Measurements from ENCODE around the gene GAB1. TPM values are rescaled to one million over a fixed set of nuclear protein-coding genes. Genes with fewer than 3 reads are reported as not detected.

The GAB1 gene
- total RNA-seq, 2 donors from 2014 or later: 3.2 TPM; not detected in 1

GRCh38 chr4:143455211-143455610, 118.5 kb downstream of the GAB1 start:
- Mint-ChIP-seq H3K36me3 (no peaks in the 10 kb centered on the region), H3K9me3 (no peaks in the 10 kb centered on the region), H3K27ac (no peak overlapping the region)
- no peak for DNase-seq (ENCODE audit: low spot score in 2 of 2)
- ATAC-seq: no peak

- no peaks in the 10 kb centered on the region for H3K36me3 Mint-ChIP-seq
- DNase-seq (ENCODE audit: low spot score in 2 of 2): no peak
- no peak for ATAC-seq
- H3K27ac Mint-ChIP-seq: no peak overlapping the region
- no peaks in the 10 kb centered on the region for H3K9me3 Mint-ChIP-seq
Observed at GRCh38 chr4:143458966-143459365, 122.3 kb downstream of the GAB1 start.

- Mint-ChIP-seq H3K9me3 (no peaks in the 10 kb centered on the region), H3K27ac (no peak overlapping the region), H3K36me3 (no peaks in the 10 kb centered on the region)
- no peak for DNase-seq (ENCODE audit: low spot score in 2 of 2)
- no peak for ATAC-seq
Observed at GRCh38 chr4:143473334-143474126, 136.9 kb downstream of the GAB1 start.

DNA sequence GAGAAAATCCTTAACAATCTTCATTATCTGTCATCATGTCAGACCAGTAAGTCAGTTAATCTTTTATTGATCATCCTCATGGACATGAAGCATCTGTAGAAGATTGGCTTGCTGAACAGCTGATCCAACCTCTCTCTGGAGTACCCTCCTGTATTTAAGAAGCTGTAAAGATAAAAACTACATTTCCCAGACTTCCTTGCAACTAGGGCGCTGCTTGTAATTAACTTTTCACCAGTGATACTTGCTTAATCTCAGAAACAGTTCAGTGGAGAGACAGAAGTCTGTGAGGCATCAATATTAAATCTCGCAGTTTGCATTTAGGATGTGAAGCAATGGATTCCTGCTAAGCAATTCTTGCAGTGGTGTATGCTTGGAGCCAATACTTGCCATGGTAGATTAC, 140.8 kb downstream of the GAB1 start:
- no peaks in the 10 kb centered on the region for H3K9me3 Mint-ChIP-seq
- H3K27ac Mint-ChIP-seq: no peak overlapping the region
- ATAC-seq (no peak), DNase-seq (ENCODE audit: low spot score in 2 of 2) (no peak)
- no peaks in the 10 kb centered on the region for H3K36me3 Mint-ChIP-seq

- no peaks in the 10 kb centered on the region for H3K9me3 Mint-ChIP-seq
- no peak for DNase-seq (ENCODE audit: low spot score in 2 of 2)
- H3K27ac Mint-ChIP-seq: no peak overlapping the region
- no peak for ATAC-seq
- H3K36me3 Mint-ChIP-seq: no peaks in the 10 kb centered on the region
Observed at GRCh38 chr4:143481361-143481760, 144.7 kb downstream of the GAB1 start.

DNA sequence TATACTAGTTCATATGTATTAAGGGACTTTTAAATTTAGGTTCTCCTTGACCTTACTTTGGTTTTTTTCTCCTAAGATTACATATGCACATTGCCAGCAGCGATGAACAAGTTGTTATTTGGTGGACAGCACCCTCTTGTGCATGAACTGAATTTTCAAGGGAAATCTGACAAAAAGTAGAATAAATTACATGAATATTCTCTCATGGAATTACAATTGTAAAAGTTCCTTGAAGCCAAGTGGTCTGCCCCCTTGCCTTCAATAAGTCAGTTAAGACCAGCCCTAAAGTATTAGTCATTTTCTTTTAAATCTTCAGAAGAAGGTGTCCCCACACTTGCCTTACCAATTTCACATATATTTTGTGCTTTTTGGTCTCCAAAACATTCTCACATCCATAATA, 146.2 kb downstream of the GAB1 start:
- H3K9me3 Mint-ChIP-seq: no peaks in the 10 kb centered on the region
- H3K27ac Mint-ChIP-seq: no peak overlapping the region
- ATAC-seq: no peak
- DNase-seq (ENCODE audit: low spot score in 2 of 2): no peak
- H3K36me3 Mint-ChIP-seq: no peaks in the 10 kb centered on the region

- Mint-ChIP-seq H3K27ac (no peak overlapping the region), H3K36me3 (peaks cover 0 to 5% of the 10 kb centered on the region in 2 donors), H3K9me3 (peaks cover 3 to 7% of the 10 kb centered on the region in 2 donors)
- ATAC-seq (no peak), DNase-seq (ENCODE audit: low spot score in 2 of 2) (no peak)
Observed at GRCh38 chr4:143486314-143486713, 149.6 kb downstream of the GAB1 start.

DNA sequence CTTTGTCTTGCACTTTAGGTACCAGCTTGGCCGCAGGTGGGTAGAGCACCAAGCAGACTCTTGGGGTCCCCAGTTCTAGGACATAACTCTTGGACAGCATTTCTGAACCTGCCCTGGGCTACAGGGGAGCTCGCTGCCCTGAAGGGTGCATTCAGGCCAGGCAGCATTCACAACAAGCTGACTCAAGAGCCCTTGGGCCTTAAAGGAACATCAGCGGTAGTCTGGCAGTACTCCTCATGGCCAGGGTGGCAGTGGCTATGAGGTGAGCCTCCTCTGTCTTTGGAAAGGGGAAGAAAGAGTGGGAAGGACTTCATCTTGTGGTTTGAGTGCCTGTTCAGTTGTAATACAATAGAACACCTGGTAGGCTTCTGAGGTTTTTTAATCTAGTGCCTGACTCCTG, 152.0 kb downstream of the GAB1 start:
- ATAC-seq (no peak), DNase-seq (ENCODE audit: low spot score in 2 of 2) (no peak)
- H3K36me3 Mint-ChIP-seq: peaks cover 0 to 5% of the 10 kb centered on the region in 2 donors
- peaks cover 3 to 7% of the 10 kb centered on the region in 2 donors for H3K9me3 Mint-ChIP-seq
- H3K27ac Mint-ChIP-seq: no peak overlapping the region

DNA sequence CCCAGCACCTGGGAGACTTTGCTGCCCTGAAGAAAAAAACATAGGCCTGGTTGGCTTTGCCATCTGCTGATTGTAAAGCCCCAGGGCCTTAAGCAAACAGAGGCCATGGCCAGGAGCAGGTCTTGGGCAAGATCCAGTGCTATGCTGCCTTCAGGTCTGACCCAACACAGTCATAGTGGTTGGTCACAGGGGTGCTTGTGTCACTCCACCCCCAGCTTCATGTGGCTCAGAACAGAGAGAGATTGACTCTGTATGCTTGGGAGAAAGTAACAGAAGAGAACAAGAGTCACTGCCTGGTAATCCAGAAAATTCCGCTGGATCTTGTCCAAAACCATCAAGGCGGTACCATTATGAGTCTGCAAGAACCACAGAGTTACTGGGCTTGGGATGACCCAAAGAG, 152.4 kb downstream of the GAB1 start:
- no peak for ATAC-seq
- Mint-ChIP-seq H3K36me3 (peaks cover 0 to 5% of the 10 kb centered on the region in 2 donors), H3K27ac (no peak overlapping the region), H3K9me3 (peaks cover 3 to 7% of the 10 kb centered on the region in 2 donors)
- DNase-seq (ENCODE audit: low spot score in 2 of 2): no peak

GRCh38 chr4:143498021-143498420, 161.3 kb downstream of the GAB1 start:
- H3K36me3 Mint-ChIP-seq: no peaks in the 10 kb centered on the region
- no peak for ATAC-seq
- no peak overlapping the region for H3K27ac Mint-ChIP-seq
- peaks cover 0 to 5% of the 10 kb centered on the region in 2 donors for H3K9me3 Mint-ChIP-seq
- no peak for DNase-seq (ENCODE audit: low spot score in 2 of 2)

DNA sequence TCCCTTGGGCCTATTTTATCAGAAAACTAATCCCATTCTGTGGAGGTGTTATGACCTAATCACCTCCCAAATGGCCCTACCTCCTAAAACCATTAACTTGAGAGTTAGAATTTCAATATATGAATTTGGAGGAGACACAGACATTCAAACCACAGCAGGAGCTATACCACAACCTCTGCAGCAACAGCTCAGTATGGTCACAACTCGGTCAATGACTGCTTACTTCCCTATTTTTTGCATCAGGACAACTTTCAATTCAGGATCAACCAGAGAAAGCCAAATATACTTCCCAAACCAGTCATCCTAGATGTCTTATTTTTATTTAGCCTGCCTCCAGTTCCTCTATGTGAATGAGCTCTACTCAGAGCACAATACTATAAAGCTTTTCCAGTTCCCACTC, 165.6 kb downstream of the GAB1 start:
- H3K36me3 Mint-ChIP-seq: no peaks in the 10 kb centered on the region
- peaks cover 0 to 5% of the 10 kb centered on the region in 2 donors for H3K9me3 Mint-ChIP-seq
- ATAC-seq (no peak), DNase-seq (ENCODE audit: low spot score in 2 of 2) (no peak)
- H3K27ac Mint-ChIP-seq: no peak overlapping the region

- H3K36me3 Mint-ChIP-seq: no peaks in the 10 kb centered on the region
- peaks cover 0 to 3% of the 10 kb centered on the region in 2 donors for H3K9me3 Mint-ChIP-seq
- H3K27ac Mint-ChIP-seq: no peak overlapping the region
- DNase-seq (ENCODE audit: low spot score in 2 of 2) (no peak), ATAC-seq (no peak)
Observed at GRCh38 chr4:143506031-143506430, 169.4 kb downstream of the GAB1 start.

DNA sequence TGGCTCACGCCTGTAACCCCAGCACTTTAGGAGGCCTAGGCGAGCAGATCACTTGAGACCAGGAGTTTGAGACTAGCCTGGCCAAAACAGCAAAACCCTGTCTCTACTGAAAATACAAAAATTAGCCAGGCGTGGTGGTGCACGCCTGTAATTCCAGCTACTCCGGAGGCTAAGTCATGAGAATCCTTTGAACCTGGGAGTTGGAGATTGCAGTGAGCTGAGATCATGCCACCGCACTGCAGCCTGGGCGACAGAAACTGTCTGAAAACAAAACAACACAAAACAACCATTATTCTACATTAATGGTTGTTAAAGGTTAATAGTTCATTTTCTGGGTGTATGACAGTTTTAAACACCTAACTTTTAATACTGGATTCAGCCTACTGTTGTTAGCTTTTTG, 175.2 kb downstream of the GAB1 start:
- H3K27ac Mint-ChIP-seq: no peak overlapping the region
- no peaks in the 10 kb centered on the region for H3K9me3 Mint-ChIP-seq
- no peak for DNase-seq (ENCODE audit: low spot score in 2 of 2)
- H3K36me3 Mint-ChIP-seq: peaks cover 24 to 26% of the 10 kb centered on the region in 2 donors
- no peak for ATAC-seq

- peak; percentile 47 to 65 for ATAC-seq
- Mint-ChIP-seq H3K27ac (peak overlapping the region; percentile 99), H3K9me3 (no peaks in the 10 kb centered on the region), H3K36me3 (peaks cover 26% of the 10 kb centered on the region in 2 donors)
- DNase-seq (ENCODE audit: low spot score in 2 of 2): no peak
Observed at GRCh38 chr4:143512978-143513313, 176.3 kb downstream of the GAB1 start.

DNA sequence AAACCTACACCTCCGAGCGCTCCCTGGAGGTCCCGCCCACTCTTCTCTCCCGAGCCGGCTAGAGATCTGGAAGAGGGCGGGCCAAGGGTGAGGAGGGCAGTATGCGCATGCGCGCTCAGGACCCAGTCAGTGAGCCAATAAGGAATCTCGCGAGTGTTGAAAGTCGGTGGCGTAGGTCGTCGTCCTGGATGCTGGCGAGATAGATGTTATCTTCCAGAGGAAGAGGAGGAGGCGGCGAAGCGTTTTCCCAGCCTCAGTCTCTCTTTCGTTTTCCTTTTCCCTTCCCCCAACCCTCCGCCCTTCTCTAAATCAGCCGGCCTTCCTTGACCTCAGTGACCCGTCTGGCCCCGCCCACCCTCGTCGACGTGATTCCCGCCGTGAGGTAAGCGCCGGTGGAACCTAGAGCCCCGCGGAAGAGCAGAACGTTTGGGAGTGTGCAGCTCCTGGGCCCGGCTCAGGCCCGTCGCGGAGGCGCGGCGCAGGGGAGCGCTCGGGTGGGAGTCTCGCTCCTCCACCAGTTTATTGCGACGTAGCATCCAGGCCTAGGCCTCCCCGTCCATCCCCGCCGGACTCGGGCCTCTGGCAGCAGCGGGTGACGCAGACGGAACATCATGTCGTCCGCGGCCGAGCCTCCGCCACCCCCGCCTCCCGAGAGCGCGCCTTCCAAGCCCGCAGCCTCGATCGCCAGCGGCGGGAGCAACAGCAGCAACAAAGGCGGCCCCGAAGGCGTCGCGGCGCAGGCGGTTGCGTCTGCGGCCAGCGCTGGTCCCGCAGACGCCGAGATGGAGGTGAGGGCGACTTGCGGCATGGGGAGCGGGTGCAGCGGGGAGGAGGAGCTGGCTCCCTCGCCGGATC, 176.9 kb downstream of the GAB1 start, which contains the start of gene SMARCA5:
Gene SMARCA5 (plus strand): TSS at position 389 of the 855 bp plus-strand sequence. CDS start 223 bp downstream, at position 612.
- H3K27ac Mint-ChIP-seq: peak within 1 kb of the TSS; percentile 99
- ATAC-seq (peak; percentile 84 to 86), DNase-seq (ENCODE audit: low spot score in 2 of 2) (peak; percentile 90 to 98)
- no peaks in the 10 kb centered on the region for H3K9me3 Mint-ChIP-seq
- H3K36me3 Mint-ChIP-seq: peaks cover 26% of the 10 kb centered on the region in 2 donors

DNA sequence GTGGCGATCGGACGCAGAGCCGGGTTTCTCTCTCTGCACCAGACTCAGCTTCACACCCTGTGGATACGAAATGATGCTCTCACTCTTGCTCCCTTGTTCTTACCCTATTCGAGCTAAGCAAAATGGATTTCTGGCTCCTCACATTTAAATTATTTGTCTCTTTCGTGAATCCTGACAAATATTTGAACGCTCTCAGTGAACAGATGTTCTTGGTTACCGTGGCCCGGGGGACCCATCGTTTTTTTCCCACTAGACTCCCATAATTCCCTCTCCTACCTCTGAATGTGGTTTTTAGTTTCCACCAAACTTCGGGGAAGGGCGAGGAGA, 177.5 kb downstream of the GAB1 start:
- Mint-ChIP-seq H3K36me3 (peaks cover 26 to 32% of the 10 kb centered on the region in 2 donors), H3K9me3 (no peaks in the 10 kb centered on the region), H3K27ac (peak overlapping the region; percentile 99)
- ATAC-seq (no peak), DNase-seq (ENCODE audit: low spot score in 2 of 2) (no peak)

DNA sequence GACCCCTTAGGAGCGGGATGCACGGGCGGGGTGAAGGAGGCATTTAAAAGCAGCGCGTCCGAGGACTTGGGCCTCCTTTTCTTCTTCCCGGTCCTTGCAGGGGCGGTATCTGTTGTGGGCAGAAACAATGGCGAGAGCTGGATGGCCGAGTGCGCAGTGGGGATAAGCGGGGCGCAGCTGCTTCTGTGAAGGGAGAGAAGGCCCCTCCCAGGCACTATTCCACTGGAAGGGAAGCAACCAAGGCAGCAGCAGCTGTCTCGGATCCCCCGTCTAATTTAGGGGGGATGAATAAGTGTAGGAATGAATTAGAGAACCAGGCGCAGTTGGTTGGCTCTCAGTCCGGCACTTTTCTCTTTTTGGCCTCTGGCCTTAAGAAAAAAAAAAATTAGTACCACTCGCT, 177.8 kb downstream of the GAB1 start:
- H3K9me3 Mint-ChIP-seq: no peaks in the 10 kb centered on the region
- ATAC-seq: no peak
- peak overlapping the region; percentile 99 for H3K27ac Mint-ChIP-seq
- peak; percentile 10 to 60 for DNase-seq (ENCODE audit: low spot score in 2 of 2)
- peaks cover 27 to 36% of the 10 kb centered on the region in 2 donors for H3K36me3 Mint-ChIP-seq

Measured in activated naive CD4-positive, alpha-beta T cell treated with anti-CD3 and anti-CD28 coated beads, Interleukin-2, amount 50 U/mL, for 72 hours (primary cell).